CD8-positive, alpha-beta memory T cell (primary cell): ENCODE data around the gene RALA. TPM values are rescaled to one million over a fixed set of nuclear protein-coding genes. Genes with fewer than 3 reads are reported as not detected.

Experiments
- CTCF ChIA-PET: fragments of 350-600 bp; sonication (Branson Sonifier 250); formaldehyde crosslinking; loops from one replicate; lab custom pipeline; 2021; ENCODE audit warnings: antibody characterized with exemption; lab: Charles Lee
- POLR2A ChIA-PET: fragments of 350-600 bp; sonication (Branson Sonifier 250); formaldehyde crosslinking; loops from one replicate; lab custom pipeline; 2021; ENCODE audit warnings: antibody characterized with exemption; lab: Charles Lee
- DNase-seq, 5 donors: peaks; one replicate each; pipeline versions ENCODE4 v3.0.0 to v3.0.0-alpha.2; 2020 to 2022; ENCODE audit warnings: mixed read lengths in 1 of 5
- H3K27ac ChIP-seq: one replicate; pipeline ENCODE4 v1.7.0; 2013; ENCODE audit warnings: low read depth, mild to moderate bottlenecking, low read length, moderate library complexity
- H3K27me3 ChIP-seq: 2 replicates; pipeline ENCODE4 v1.7.0; 2013; ENCODE audit warnings: low read length, mild to moderate bottlenecking; ENCODE audit not compliant: insufficient read depth, poor library complexity, severe bottlenecking
- H3K36me3 ChIP-seq: 2 replicates; pipeline ENCODE4 v1.7.0; 2013; ENCODE audit warnings: mild to moderate bottlenecking, low read length, moderate library complexity; ENCODE audit not compliant: insufficient read depth
- H3K4me1 ChIP-seq: 2 replicates; pipeline ENCODE4 v1.7.0; 2013; ENCODE audit warnings: mild to moderate bottlenecking, low read length, moderate library complexity; ENCODE audit not compliant: insufficient read depth
- H3K4me3 ChIP-seq: 2 replicates; pipeline ENCODE4 v1.7.0; 2013; ENCODE audit warnings: mild to moderate bottlenecking, low read length
- H3K9me3 ChIP-seq: 2 replicates; pipeline ENCODE4 v1.7.0; 2013; ENCODE audit warnings: mild to moderate bottlenecking, low read length
- H3K27ac Mint-ChIP-seq, 8 donors: one replicate each; pipeline ENCODE4 v1.8.0; 2020 to 2021; ENCODE audit warnings: mixed read lengths in 8 of 8, mild to moderate bottlenecking in 6 of 8, inconsistent platforms in 3 of 8, moderate library complexity in 3 of 8
- H3K27me3 Mint-ChIP-seq, 2 donors: one replicate each; pipeline ENCODE4 v1.8.0; 2020 to 2021; ENCODE audit warnings: mixed read lengths in 2 of 2, mild to moderate bottlenecking in 1 of 2, moderate library complexity in 1 of 2
- H3K36me3 Mint-ChIP-seq, 3 donors: one replicate each; pipeline ENCODE4 v1.8.0; 2020 to 2021; ENCODE audit warnings: mixed read lengths in 3 of 3, inconsistent platforms in 1 of 3, mild to moderate bottlenecking in 1 of 3
- H3K4me1 Mint-ChIP-seq, 3 donors: one replicate each; pipeline ENCODE4 v1.8.0; 2020 to 2021; ENCODE audit warnings: mixed read lengths in 3 of 3, inconsistent platforms in 1 of 3, mild to moderate bottlenecking in 1 of 3
- H3K4me3 Mint-ChIP-seq, 7 donors: one replicate each; pipeline ENCODE4 v1.8.0; 2020 to 2021; ENCODE audit warnings: mixed read lengths in 7 of 7, mild to moderate bottlenecking in 6 of 7, moderate library complexity in 4 of 7, inconsistent platforms in 2 of 7
- H3K9me3 Mint-ChIP-seq, 5 donors: one replicate each; pipeline ENCODE4 v1.8.0; 2020 to 2022; ENCODE audit warnings: mixed read lengths in 5 of 5, mild to moderate bottlenecking in 3 of 5, moderate library complexity in 2 of 5, inconsistent platforms in 1 of 5
- polyA plus RNA-seq: library from polyadenylated mRNA; unstranded; fragments of 300-500 nt; fragmentation: Illumina TruSeq; gene quantifications from one replicate; pipeline ENCODE4 v1.2.3, GENCODE V29; 2021
- total RNA-seq, 2 experiments: library from RNA; stranded (reverse); gene quantifications; one replicate each; pipeline ENCODE4 v1.2.3, GENCODE V29; 2021

RALA gene
- total and polyA plus RNA-seq, 3 experiments from 2014 or later, result 32.9 to 38.6 (median 33.0) TPM

GRCh38 chr7:39606352-39606751 lies 17.0 kb upstream of the RALA start:
- Histone ChIP-seq H3K27me3 (no peaks in the 10 kb centered on the region), H3K4me3 (no peak overlapping the region), H3K36me3 (no peaks in the 10 kb centered on the region), H3K27ac (no peak overlapping the region), H3K9me3 (no peaks in the 10 kb centered on the region), H3K4me1 (peaks cover 32% of the 10 kb centered on the region)
- Mint-ChIP-seq H3K36me3 (peaks cover 0 to 9% (median 5%) of the 10 kb centered on the region in 3 donors), H3K27ac (peak overlapping the region in 2 of 8 donors; percentile 9 to 14), H3K4me3 (peak overlapping the region in 1 of 7 donors; percentile 16), H3K27me3 (peaks cover 22 to 36% of the 10 kb centered on the region in 2 donors), H3K9me3 (no peaks in the 10 kb centered on the region), H3K4me1 (peaks cover 14 to 42% (median 32%) of the 10 kb centered on the region in 3 donors)
- ChIA-PET POLR2A (no interaction called here), CTCF (no interaction called here)
- no peak for DNase-seq

- Histone ChIP-seq H3K27me3 (no peaks in the 10 kb centered on the region), H3K4me3 (no peak overlapping the region), H3K4me1 (peaks cover 32% of the 10 kb centered on the region), H3K27ac (no peak overlapping the region), H3K36me3 (no peaks in the 10 kb centered on the region), H3K9me3 (no peaks in the 10 kb centered on the region)
- ChIA-PET POLR2A (no interaction called here), CTCF (no interaction called here)
- Mint-ChIP-seq H3K4me3 (no peak overlapping the region), H3K36me3 (peaks cover 0 to 9% (median 5%) of the 10 kb centered on the region in 3 donors), H3K4me1 (peaks cover 14 to 42% (median 32%) of the 10 kb centered on the region in 3 donors), H3K27ac (no peak overlapping the region), H3K9me3 (no peaks in the 10 kb centered on the region), H3K27me3 (peaks cover 22 to 39% of the 10 kb centered on the region in 2 donors)
- no peak for DNase-seq
Observed at GRCh38 chr7:39606941-39607340, 16.4 kb upstream of the RALA start.

GRCh38 chr7:39607865-39608264 lies 15.5 kb upstream of the RALA start:
- Histone ChIP-seq H3K9me3 (no peaks in the 10 kb centered on the region), H3K4me3 (no peak overlapping the region), H3K27ac (no peak overlapping the region), H3K27me3 (no peaks in the 10 kb centered on the region), H3K36me3 (no peaks in the 10 kb centered on the region), H3K4me1 (peaks cover 32% of the 10 kb centered on the region)
- H3K27me3 Mint-ChIP-seq, result peaks cover 26 to 49% of the 10 kb centered on the region in 2 donors
- no peak for DNase-seq
- H3K27ac Mint-ChIP-seq, result no peak overlapping the region
- ChIA-PET POLR2A (no interaction called here), CTCF (no interaction called here)
- peaks cover 0 to 9% (median 5%) of the 10 kb centered on the region in 3 donors for H3K36me3 Mint-ChIP-seq
- peaks cover 14 to 42% (median 32%) of the 10 kb centered on the region in 3 donors for H3K4me1 Mint-ChIP-seq
- no peak overlapping the region for H3K4me3 Mint-ChIP-seq
- H3K9me3 Mint-ChIP-seq, result no peaks in the 10 kb centered on the region

GRCh38 chr7:39608278-39608677 lies 15.1 kb upstream of the RALA start:
- ChIA-PET POLR2A (no interaction called here), CTCF (interaction anchor here (1.0 to 2.0 kb wide), 2 partner anchors 28 to 138 kb away, joined by 3 to 7 read pairs; no protein-coding TSS in a partner anchor)
- Mint-ChIP-seq H3K27ac (no peak overlapping the region), H3K4me1 (peaks cover 14 to 42% (median 32%) of the 10 kb centered on the region in 3 donors), H3K9me3 (no peaks in the 10 kb centered on the region), H3K36me3 (peaks cover 0 to 9% (median 5%) of the 10 kb centered on the region in 3 donors), H3K4me3 (no peak overlapping the region), H3K27me3 (peaks cover 26 to 50% of the 10 kb centered on the region in 2 donors)
- peaks cover 32% of the 10 kb centered on the region for H3K4me1 ChIP-seq
- DNase-seq, result no peak
- H3K27ac ChIP-seq, result no peak overlapping the region
- no peaks in the 10 kb centered on the region for H3K36me3 ChIP-seq
- no peaks in the 10 kb centered on the region for H3K27me3 ChIP-seq
- no peaks in the 10 kb centered on the region for H3K9me3 ChIP-seq
- no peak overlapping the region for H3K4me3 ChIP-seq

- Histone ChIP-seq H3K9me3 (no peaks in the 10 kb centered on the region), H3K4me1 (peaks cover 23% of the 10 kb centered on the region), H3K36me3 (no peaks in the 10 kb centered on the region), H3K27me3 (no peaks in the 10 kb centered on the region), H3K4me3 (peak overlapping the region; percentile 24), H3K27ac (no peak overlapping the region)
- peaks cover 11 to 36% (median 25%) of the 10 kb centered on the region in 3 donors for H3K4me1 Mint-ChIP-seq
- H3K4me3 Mint-ChIP-seq, result peak overlapping the region in 3 of 7 donors; percentile 20 to 42 (median 41)
- ChIA-PET POLR2A (no interaction called here), CTCF (interaction anchor here (0.7 to 2.0 kb wide), 4 partner anchors 20 to 136 kb away, joined by 3 to 7 read pairs (median 4); no protein-coding TSS in a partner anchor)
- H3K27ac Mint-ChIP-seq, result peak overlapping the region in 2 of 8 donors; percentile 1 to 23
- peaks cover 30 to 56% of the 10 kb centered on the region in 2 donors for H3K27me3 Mint-ChIP-seq
- DNase-seq, result peak in 1 of 5 donors; percentile 24
- H3K9me3 Mint-ChIP-seq, result no peaks in the 10 kb centered on the region
- H3K36me3 Mint-ChIP-seq, result peaks cover 0 to 9% (median 2%) of the 10 kb centered on the region in 3 donors
Observed at GRCh38 chr7:39609113-39609934, 14.0 kb upstream of the RALA start.

GRCh38 chr7:39609935-39610263 lies 13.5 kb upstream of the RALA start:
- no peaks in the 10 kb centered on the region for H3K9me3 ChIP-seq
- H3K27ac ChIP-seq, result no peak overlapping the region
- Mint-ChIP-seq H3K27me3 (peaks cover 30 to 58% of the 10 kb centered on the region in 2 donors), H3K27ac (peak overlapping the region in 1 of 8 donors; percentile 57), H3K36me3 (peaks cover 0 to 5% (median 2%) of the 10 kb centered on the region in 3 donors), H3K4me3 (peak overlapping the region in 2 of 7 donors; percentile 20 to 41), H3K4me1 (peaks cover 11 to 33% (median 25%) of the 10 kb centered on the region in 3 donors), H3K9me3 (no peaks in the 10 kb centered on the region)
- ChIA-PET POLR2A (no interaction called here), CTCF (interaction anchor here (0.7 to 2.0 kb wide), 3 partner anchors 21 to 30 kb away, joined by 3 to 7 read pairs (median 4); no protein-coding TSS in a partner anchor)
- no peak overlapping the region for H3K4me3 ChIP-seq
- peaks cover 23% of the 10 kb centered on the region for H3K4me1 ChIP-seq
- H3K36me3 ChIP-seq, result no peaks in the 10 kb centered on the region
- no peak for DNase-seq
- no peaks in the 10 kb centered on the region for H3K27me3 ChIP-seq

- no peak overlapping the region for H3K27ac ChIP-seq
- H3K4me1 ChIP-seq, result peaks cover 11% of the 10 kb centered on the region
- H3K4me3 ChIP-seq, result no peak overlapping the region
- H3K27me3 ChIP-seq, result no peaks in the 10 kb centered on the region
- Mint-ChIP-seq H3K9me3 (no peaks in the 10 kb centered on the region), H3K27ac (no peak overlapping the region), H3K4me3 (no peak overlapping the region), H3K36me3 (peaks cover 0 to 3% (median 2%) of the 10 kb centered on the region in 3 donors), H3K27me3 (peaks cover 27 to 60% of the 10 kb centered on the region in 2 donors), H3K4me1 (peaks cover 3 to 14% (median 4%) of the 10 kb centered on the region in 3 donors)
- POLR2A ChIA-PET, result interaction anchor here (0.7 kb wide), 2 partner anchors 9 to 120 kb away, joined by 3 read pairs; partner anchors contain the start of gene RALA
- CTCF ChIA-PET, result no interaction called here
- H3K9me3 ChIP-seq, result no peaks in the 10 kb centered on the region
- DNase-seq, result no peak
- H3K36me3 ChIP-seq, result no peaks in the 10 kb centered on the region
Observed at GRCh38 chr7:39613577-39613976, 9.8 kb upstream of the RALA start.

GRCh38 chr7:39614299-39614698 lies 9.1 kb upstream of the RALA start:
- no peaks in the 10 kb centered on the region for H3K9me3 ChIP-seq
- H3K36me3 Mint-ChIP-seq, result peaks cover 0 to 3% (median 2%) of the 10 kb centered on the region in 3 donors
- H3K9me3 Mint-ChIP-seq, result no peaks in the 10 kb centered on the region
- no peaks in the 10 kb centered on the region for H3K27me3 ChIP-seq
- no peak overlapping the region for H3K27ac Mint-ChIP-seq
- H3K4me1 Mint-ChIP-seq, result peaks cover 3 to 8% (median 4%) of the 10 kb centered on the region in 3 donors
- peaks cover 5% of the 10 kb centered on the region for H3K4me1 ChIP-seq
- no peaks in the 10 kb centered on the region for H3K36me3 ChIP-seq
- H3K4me3 ChIP-seq, result no peak overlapping the region
- H3K27ac ChIP-seq, result no peak overlapping the region
- DNase-seq, result no peak
- ChIA-PET CTCF (interaction anchor here (1.3 kb wide), 1 partner anchor 132 kb away, joined by 3 read pairs; no protein-coding TSS in a partner anchor), POLR2A (interaction anchor here (0.7 kb wide), 1 partner anchor 9 kb away, joined by 3 read pairs; the partner anchor contains the start of gene RALA)
- peaks cover 22 to 54% of the 10 kb centered on the region in 2 donors for H3K27me3 Mint-ChIP-seq
- H3K4me3 Mint-ChIP-seq, result no peak overlapping the region
